Measurements from ENCODE around the gene ALDH1A3.

ALDH1A3 gene

DNA sequence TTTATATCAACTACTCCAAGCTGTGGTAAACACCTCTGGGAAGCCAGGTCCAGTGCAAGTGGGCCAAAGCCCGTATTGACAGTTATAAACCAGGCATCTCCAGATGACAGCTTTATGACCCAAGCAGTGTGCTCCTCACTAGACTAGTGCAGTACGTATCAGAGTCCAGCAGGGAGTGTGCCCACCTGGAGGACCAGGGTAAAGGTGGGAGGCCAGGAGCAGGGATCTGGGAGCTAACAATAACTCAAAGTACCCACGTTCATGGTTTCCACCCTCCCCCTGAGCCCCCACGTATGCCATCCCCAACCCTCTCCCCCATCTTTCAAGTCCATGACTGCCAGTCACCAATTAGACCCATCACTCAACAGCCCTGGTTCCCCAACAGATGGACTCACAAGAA lies 27.0 kb upstream of the ALDH1A3 start:
- Histone ChIP-seq H3K4me2 (no peak overlapping the region), H4K20me1 (no peaks in the 10 kb centered on the region), H3K27ac (no peak overlapping the region), H3K9me3 (replicated peaks in 1 of 11) (peaks cover 0 to 15% (median 6%) of the 10 kb centered on the region in 11 experiments; a peak in 8 of 22 replicates), H3K4me1 (peaks cover under 1 to 17% (median 11%) of the 10 kb centered on the region in 10 experiments; a peak in 18 of 20 replicates), H3K9ac (no peak overlapping the region), H3K27me3 (0 out of 22 replicates have a peak, but pooled peaks cover 0 to 6% (median 0%) of the 10 kb centered on the region in 11 experiments), H3K4me3 (no peak overlapping the region), H3K36me3 (no peaks in the 10 kb centered on the region)
- no peak for TF ChIP-seq Cebpa-rat (IDR thresholded peaks at IDR 0.05)

- peaks cover 13 to 30% (median 23%) of the 10 kb centered on the region in 10 experiments; a peak in 19 of 20 replicates for H3K4me1 ChIP-seq
- H4K20me1 ChIP-seq = no peaks in the 10 kb centered on the region
- H3K27ac ChIP-seq = no peak overlapping the region
- no peaks in the 10 kb centered on the region for H3K36me3 ChIP-seq
- H3K4me2 ChIP-seq = no peak overlapping the region
- H3K9ac ChIP-seq = no peak overlapping the region
- H3K27me3 ChIP-seq = 0 out of 22 replicates have a peak, but pooled peaks cover 0 to 6% (median 0%) of the 10 kb centered on the region in 11 experiments
- H3K9me3 ChIP-seq (replicated peaks in 1 of 11) = peaks cover 0 to 11% (median 6%) of the 10 kb centered on the region in 11 experiments; a peak in 8 of 22 replicates
- no peak overlapping the region for H3K4me3 ChIP-seq
- no peak for TF ChIP-seq Cebpa-rat (IDR thresholded peaks at IDR 0.05)
Observed at GRCh38 chr15:100853676-100854440, 25.8 kb upstream of the ALDH1A3 start.

- Histone ChIP-seq H3K27me3 (no peaks in the 10 kb centered on the region), H3K4me3 (no peak overlapping the region), H3K4me2 (peak overlapping the region in 9 of 11 experiments; percentile 51 to 90 (median 78); a peak in 15 of 22 replicates), H3K9me3 (replicated peaks in 1 of 11) (peaks cover 0 to 11% (median 9%) of the 10 kb centered on the region in 11 experiments; a peak in 13 of 22 replicates), H3K36me3 (no peaks in the 10 kb centered on the region), H3K9ac (no peak overlapping the region), H3K27ac (no peak overlapping the region), H3K4me1 (peaks cover 35 to 54% (median 53%) of the 10 kb centered on the region in 10 experiments), H4K20me1 (no peaks in the 10 kb centered on the region)
- TF ChIP-seq Cebpa-rat (IDR thresholded peaks at IDR 0.05) = no peak
Observed at GRCh38 chr15:100856867-100857266, 22.8 kb upstream of the ALDH1A3 start.

- no peaks in the 10 kb centered on the region for H3K36me3 ChIP-seq
- H3K9me3 ChIP-seq (replicated peaks in 1 of 11) = peaks cover 0 to 11% (median 9%) of the 10 kb centered on the region in 11 experiments; a peak in 13 of 22 replicates
- H3K27me3 ChIP-seq = no peaks in the 10 kb centered on the region
- H3K4me3 ChIP-seq = no peak overlapping the region
- no peak overlapping the region for H3K9ac ChIP-seq
- peaks cover 35 to 57% (median 55%) of the 10 kb centered on the region in 10 experiments for H3K4me1 ChIP-seq
- H3K4me2 ChIP-seq = peak overlapping the region; percentile 22 to 90 (median 78); a peak in 20 of 22 replicates
- H4K20me1 ChIP-seq = no peaks in the 10 kb centered on the region
- no peak for TF ChIP-seq Cebpa-rat (IDR thresholded peaks at IDR 0.05)
- 0 out of 22 replicates have a peak overlapping the region, but pooled peaks of 1 of the 11 experiments have one; percentile 14 for H3K27ac ChIP-seq
Observed at GRCh38 chr15:100858294-100858693, 21.3 kb upstream of the ALDH1A3 start.

DNA sequence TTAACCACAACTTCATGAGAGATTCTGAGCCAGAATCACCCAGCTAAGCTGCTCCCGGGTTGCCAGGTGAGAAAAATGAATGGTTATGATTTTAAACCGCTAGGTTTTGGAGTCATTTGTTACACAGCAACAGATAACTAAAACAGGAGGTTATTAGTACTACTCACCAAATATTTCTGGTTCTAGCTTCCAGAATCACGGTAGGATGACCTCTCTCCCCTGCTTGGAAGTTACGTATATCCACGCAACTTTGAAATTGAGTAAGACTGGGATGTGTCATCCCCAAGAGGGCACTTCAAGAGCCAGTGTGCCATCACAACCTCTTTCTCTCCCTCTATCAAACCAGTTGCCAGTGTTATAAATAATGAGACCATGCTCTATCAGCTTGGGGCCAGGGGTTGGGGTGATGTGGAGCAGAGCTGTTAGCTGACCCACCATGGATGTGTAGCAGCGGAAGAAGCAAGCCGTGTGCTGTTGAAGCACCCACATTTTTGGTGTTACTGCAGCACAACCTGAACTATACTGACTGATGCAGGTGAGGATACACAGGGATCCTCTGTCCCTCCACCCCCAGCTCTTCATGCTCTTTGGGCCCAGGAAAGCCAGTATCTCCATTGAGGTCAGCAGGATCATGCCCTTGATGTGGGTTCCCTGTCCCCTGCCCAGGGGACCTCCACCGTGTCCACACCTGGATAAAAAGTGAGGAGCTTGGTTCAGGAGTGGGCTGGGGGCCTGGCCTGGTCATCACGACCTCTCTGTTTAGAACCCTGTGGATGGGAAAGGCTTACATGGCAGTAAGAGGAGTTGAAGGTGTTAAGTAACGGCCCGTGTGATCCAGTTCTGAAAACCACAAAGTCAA lies 19.4 kb upstream of the ALDH1A3 start:
- no peaks in the 10 kb centered on the region for H3K36me3 ChIP-seq
- peak overlapping the region; percentile 31 to 90 (median 78) for H3K4me2 ChIP-seq
- H3K4me3 ChIP-seq = peak overlapping the region in 2 of 10 experiments; percentile 2 to 8; a peak in 1 of 20 replicates
- peaks cover 0 to 11% (median 9%) of the 10 kb centered on the region in 11 experiments; a peak in 13 of 22 replicates for H3K9me3 ChIP-seq (replicated peaks in 1 of 11)
- no peaks in the 10 kb centered on the region for H3K27me3 ChIP-seq
- no peaks in the 10 kb centered on the region for H4K20me1 ChIP-seq
- H3K9ac ChIP-seq = peak overlapping the region in 4 of 11 experiments; percentile 0 to 40 (median 18); a peak in 2 of 22 replicates
- peak overlapping the region in 5 of 11 experiments; percentile 14 to 51 (median 30); a peak in 5 of 22 replicates for H3K27ac ChIP-seq
- peaks cover 35 to 59% (median 55%) of the 10 kb centered on the region in 10 experiments for H3K4me1 ChIP-seq
- no peak for TF ChIP-seq Cebpa-rat (IDR thresholded peaks at IDR 0.05)

- Histone ChIP-seq H4K20me1 (no peaks in the 10 kb centered on the region), H3K4me1 (peaks cover 35 to 59% (median 55%) of the 10 kb centered on the region in 10 experiments), H3K4me2 (peak overlapping the region; percentile 31 to 90 (median 78); a peak in 21 of 22 replicates), H3K36me3 (no peaks in the 10 kb centered on the region), H3K27me3 (no peaks in the 10 kb centered on the region), H3K9ac (peak overlapping the region in 4 of 11 experiments; percentile 0 to 40 (median 18); a peak in 4 of 22 replicates), H3K4me3 (0 out of 20 replicates have a peak overlapping the region, but pooled peaks of 2 of the 10 experiments have one; percentile 0 to 8), H3K9me3 (replicated peaks in 1 of 11) (peaks cover 0 to 11% (median 9%) of the 10 kb centered on the region in 11 experiments; a peak in 13 of 22 replicates), H3K27ac (peak overlapping the region in 6 of 11 experiments; percentile 14 to 51 (median 28); a peak in 9 of 22 replicates)
- TF ChIP-seq Cebpa-rat (IDR thresholded peaks at IDR 0.05) = no peak
Observed at GRCh38 chr15:100860829-100861510, 18.7 kb upstream of the ALDH1A3 start.

- Histone ChIP-seq H3K4me3 (no peak overlapping the region), H3K9ac (0 out of 22 replicates have a peak overlapping the region, but pooled peaks of 1 of the 11 experiments have one; percentile 8), H3K27me3 (no peaks in the 10 kb centered on the region), H3K4me1 (peaks cover 35 to 59% (median 55%) of the 10 kb centered on the region in 10 experiments), H3K9me3 (replicated peaks in 1 of 11) (peaks cover 0 to 11% (median 9%) of the 10 kb centered on the region in 11 experiments; a peak in 13 of 22 replicates), H3K4me2 (peak overlapping the region; percentile 31 to 90 (median 78); a peak in 20 of 22 replicates), H4K20me1 (no peaks in the 10 kb centered on the region), H3K27ac (peak overlapping the region in 3 of 11 experiments; percentile 30 to 51 (median 43); a peak in 6 of 22 replicates), H3K36me3 (no peaks in the 10 kb centered on the region)
- no peak for TF ChIP-seq Cebpa-rat (IDR thresholded peaks at IDR 0.05)
Observed at GRCh38 chr15:100861511-100861991, 18.1 kb upstream of the ALDH1A3 start.

- TF ChIP-seq Cebpa-rat (IDR thresholded peaks at IDR 0.05) = no peak
- H3K27me3 ChIP-seq = no peaks in the 10 kb centered on the region
- H3K9ac ChIP-seq = no peak overlapping the region
- peak overlapping the region in 1 of 11 experiments; percentile 30; a peak in 1 of 22 replicates for H3K27ac ChIP-seq
- no peak overlapping the region for H3K4me3 ChIP-seq
- H3K4me1 ChIP-seq = peaks cover 35 to 53% (median 50%) of the 10 kb centered on the region in 10 experiments
- peaks cover 0 to 11% (median 9%) of the 10 kb centered on the region in 11 experiments; a peak in 13 of 22 replicates for H3K9me3 ChIP-seq (replicated peaks in 1 of 11)
- no peaks in the 10 kb centered on the region for H4K20me1 ChIP-seq
- peak overlapping the region in 9 of 11 experiments; percentile 51 to 90 (median 78); a peak in 17 of 22 replicates for H3K4me2 ChIP-seq
- H3K36me3 ChIP-seq = no peaks in the 10 kb centered on the region
Observed at GRCh38 chr15:100862162-100862561, 17.5 kb upstream of the ALDH1A3 start.

Data from BLaER1 treated with 17β-estradiol and CSF1 and Interleukin-3, amounts not matched to agents 10 nM and 100 nM (cell line).